GM12891 (cell line): ENCODE data around the gene ABCB1.

ENCODE experiments used
- POLR2A ChIP-seq: IDR thresholded peaks from 2 replicates; pipeline ENCODE4 v1.6.1; 2011; ENCODE audit warnings: low read depth, low read length, control low read depth
- POLR2AphosphoS5 ChIP-seq: IDR thresholded peaks from 2 replicates; pipeline ENCODE4 v1.6.1; 2011; ENCODE audit warnings: low read depth, low read length, control low read depth
- TAF1 ChIP-seq: IDR thresholded peaks from 2 replicates; pipeline ENCODE4 v1.6.1; 2011; ENCODE audit warnings: low read depth, low read length, control low read depth

DNA sequence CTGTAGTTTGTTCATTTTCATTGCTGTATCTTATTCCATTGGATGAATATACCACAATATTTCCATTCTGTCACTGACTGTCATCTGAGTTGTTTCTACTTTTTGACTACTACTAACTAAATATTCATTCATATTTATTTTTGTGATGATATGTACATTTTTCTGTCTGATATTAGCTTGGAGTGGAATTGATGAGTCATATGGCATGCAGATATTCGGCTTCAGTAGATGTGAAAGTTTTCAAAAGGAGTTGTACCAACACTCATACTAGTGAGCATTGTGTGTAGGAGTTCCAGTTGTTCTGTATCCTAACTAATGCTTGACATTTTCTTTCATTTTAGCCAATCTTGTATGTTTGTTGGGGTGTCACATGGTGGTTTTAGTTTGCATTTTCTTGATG lies 35.2 kb upstream of the ABCB1 start:
- TF ChIP-seq TAF1 (no peak), POLR2A (no peak), POLR2AphosphoS5 (no peak)
